Adrenal gland (tissue), 5 donors: ENCODE data around the gene MIA2.

Source experiments
- POLR2A ChIP-seq, 2 donors: fragments of 450-650 bp; IDR thresholded peaks; one replicate each; pipeline ENCODE4 v1.6.1; 2017; ENCODE audit warnings: antibody characterized with exemption in 2 of 2, mild to moderate bottlenecking in 2 of 2, moderate library complexity in 1 of 2
- TF ChIP-seq, protein P1 (sequence below), 6 experiments: fragments of 450-650 bp in 4 of 6; fragments of 200-600 bp in 2 of 6; sonication (generic) in 1 of 6; IDR thresholded peaks; 1 replicate in 5 of 6; 2 replicates in 1 of 6; pipeline versions ENCODE4 v1.5.1 to v1.8.0; 2016 to 2021; ENCODE audit warnings: antibody characterized with exemption in 6 of 6, mild to moderate bottlenecking in 2 of 6, moderate library complexity in 1 of 6
- donor health status: DM: no; HTN: no; CAD: no.

DNA sequence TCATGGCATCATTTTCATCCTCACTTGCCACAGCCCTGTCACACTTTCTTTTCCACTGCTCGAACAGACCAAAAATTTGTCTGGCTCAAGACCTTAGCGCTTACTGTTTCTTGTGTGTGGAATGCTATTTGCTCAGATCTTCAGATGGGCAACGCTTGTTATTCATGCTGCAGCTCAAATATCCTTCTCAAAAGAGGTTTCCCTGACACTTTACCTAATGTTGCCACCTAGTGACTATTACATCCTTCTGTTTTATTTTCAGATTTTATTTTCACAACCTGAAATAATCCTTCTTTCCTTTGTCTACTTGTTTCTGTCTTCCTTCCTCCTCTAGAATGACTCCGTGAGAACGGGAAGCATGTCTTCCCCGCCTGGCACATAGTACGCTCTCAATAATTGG, 192.9 kb downstream of the MIA2 start:
- TF ChIP-seq, protein P1, sequence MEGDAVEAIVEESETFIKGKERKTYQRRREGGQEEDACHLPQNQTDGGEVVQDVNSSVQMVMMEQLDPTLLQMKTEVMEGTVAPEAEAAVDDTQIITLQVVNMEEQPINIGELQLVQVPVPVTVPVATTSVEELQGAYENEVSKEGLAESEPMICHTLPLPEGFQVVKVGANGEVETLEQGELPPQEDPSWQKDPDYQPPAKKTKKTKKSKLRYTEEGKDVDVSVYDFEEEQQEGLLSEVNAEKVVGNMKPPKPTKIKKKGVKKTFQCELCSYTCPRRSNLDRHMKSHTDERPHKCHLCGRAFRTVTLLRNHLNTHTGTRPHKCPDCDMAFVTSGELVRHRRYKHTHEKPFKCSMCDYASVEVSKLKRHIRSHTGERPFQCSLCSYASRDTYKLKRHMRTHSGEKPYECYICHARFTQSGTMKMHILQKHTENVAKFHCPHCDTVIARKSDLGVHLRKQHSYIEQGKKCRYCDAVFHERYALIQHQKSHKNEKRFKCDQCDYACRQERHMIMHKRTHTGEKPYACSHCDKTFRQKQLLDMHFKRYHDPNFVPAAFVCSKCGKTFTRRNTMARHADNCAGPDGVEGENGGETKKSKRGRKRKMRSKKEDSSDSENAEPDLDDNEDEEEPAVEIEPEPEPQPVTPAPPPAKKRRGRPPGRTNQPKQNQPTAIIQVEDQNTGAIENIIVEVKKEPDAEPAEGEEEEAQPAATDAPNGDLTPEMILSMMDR (IDR thresholded peaks at IDR 0.05) = peak in 5 of 6 experiments; percentile 20 to 50 (median 40)
- peak in 1 of 2 donors; percentile 16 for TF ChIP-seq POLR2A (IDR thresholded peaks at IDR 0.05)
